Peyer's patch (tissue), 4 donors: ENCODE data around the gene SERTAD3. TPM values are rescaled to one million over a fixed set of nuclear protein-coding genes. Genes with fewer than 3 reads are reported as not detected.
A peak's percentile ranks its signal among the peaks of the same experiment; 100 is the strongest.

Source experiments
- DNase-seq, 3 donors: peaks; one replicate each; pipeline ENCODE4 v3.0.0-alpha.2; 2017 to 2019
- H3K27ac ChIP-seq, 4 donors: fragments of 200-600 bp; sonication (generic); one replicate each; pipeline ENCODE4 v1.5.1; 2016 to 2019
- H3K27me3 ChIP-seq, 2 donors: fragments of 200-600 bp; sonication (generic); one replicate each; pipeline ENCODE4 v1.5.1; 2019
- H3K36me3 ChIP-seq, 3 donors: fragments of 200-600 bp; sonication (generic); one replicate each; pipeline ENCODE4 v1.5.1; 2016 to 2019
- H3K4me1 ChIP-seq, 4 donors: fragments of 200-600 bp; sonication (generic); one replicate each; pipeline ENCODE4 v1.5.1; 2016 to 2019
- H3K4me3 ChIP-seq, 4 donors: fragments of 200-600 bp; sonication (generic); 1 replicate in 3 of 4; 2 replicates in 1 of 4; pipeline ENCODE4 v1.5.1; 2016 to 2019; ENCODE audit warnings: mild to moderate bottlenecking in 1 of 4
- H3K9me3 ChIP-seq, 4 donors: fragments of 200-600 bp; sonication (generic); one replicate each; pipeline ENCODE4 v1.5.1; 2016 to 2019; ENCODE audit warnings: mild to moderate bottlenecking in 1 of 4
- POLR2A ChIP-seq, 2 donors: fragments of 450-650 bp; IDR thresholded peaks; one replicate each; pipeline ENCODE4 v1.5.1; 2017; ENCODE audit warnings: antibody characterized with exemption in 2 of 2, mild to moderate bottlenecking in 2 of 2, moderate library complexity in 2 of 2
- total RNA-seq, 4 donors: library from RNA; depleted of rRNA; stranded (reverse); fragments of >200 nt; gene quantifications; one replicate each; pipeline ENCODE4 v1.1.0, GENCODE V29; 2016
- TF ChIP-seq, protein P1 (sequence below), 6 experiments: fragments of 450-650 bp in 4 of 6; fragments of 200-600 bp in 2 of 6; sonication (generic) in 1 of 6; IDR thresholded peaks; one replicate each; pipeline ENCODE4 v1.5.1; 2017 to 2019; ENCODE audit warnings: antibody characterized with exemption in 6 of 6, mild to moderate bottlenecking in 3 of 6, moderate library complexity in 1 of 6

The SERTAD3 gene
- total RNA-seq, 4 donors from 2014 or later, result 9.1 to 22.4 (median 15.2) TPM

DNA sequence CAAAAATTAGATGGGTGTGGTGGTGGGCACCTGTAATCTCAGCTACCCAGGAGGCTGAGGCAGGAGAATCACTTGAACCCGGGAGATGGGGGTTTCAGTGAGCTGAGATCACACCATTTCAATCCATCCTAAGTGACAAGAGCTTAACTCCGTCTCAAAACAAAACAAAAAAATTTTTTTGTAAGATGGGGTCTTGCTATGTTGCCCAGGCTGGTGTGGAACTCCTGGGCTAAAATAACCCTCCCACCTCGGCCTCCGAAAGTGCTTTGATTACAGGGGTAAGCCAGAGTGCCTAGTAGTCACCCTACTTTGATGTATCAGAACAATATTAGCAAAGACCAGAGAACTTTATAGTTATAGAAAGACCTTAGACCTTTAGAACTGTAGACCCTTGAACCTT is 30.6 kb upstream of the SERTAD3 start:
- Histone ChIP-seq H3K36me3 (no peaks in the 10 kb centered on the region), H3K4me1 (no peaks in the 10 kb centered on the region), H3K4me3 (no peak overlapping the region), H3K27ac (no peak overlapping the region), H3K9me3 (no peaks in the 10 kb centered on the region), H3K27me3 (no peaks in the 10 kb centered on the region)
- no peak for TF ChIP-seq POLR2A (IDR thresholded peaks at IDR 0.05)
- TF ChIP-seq, protein P1, sequence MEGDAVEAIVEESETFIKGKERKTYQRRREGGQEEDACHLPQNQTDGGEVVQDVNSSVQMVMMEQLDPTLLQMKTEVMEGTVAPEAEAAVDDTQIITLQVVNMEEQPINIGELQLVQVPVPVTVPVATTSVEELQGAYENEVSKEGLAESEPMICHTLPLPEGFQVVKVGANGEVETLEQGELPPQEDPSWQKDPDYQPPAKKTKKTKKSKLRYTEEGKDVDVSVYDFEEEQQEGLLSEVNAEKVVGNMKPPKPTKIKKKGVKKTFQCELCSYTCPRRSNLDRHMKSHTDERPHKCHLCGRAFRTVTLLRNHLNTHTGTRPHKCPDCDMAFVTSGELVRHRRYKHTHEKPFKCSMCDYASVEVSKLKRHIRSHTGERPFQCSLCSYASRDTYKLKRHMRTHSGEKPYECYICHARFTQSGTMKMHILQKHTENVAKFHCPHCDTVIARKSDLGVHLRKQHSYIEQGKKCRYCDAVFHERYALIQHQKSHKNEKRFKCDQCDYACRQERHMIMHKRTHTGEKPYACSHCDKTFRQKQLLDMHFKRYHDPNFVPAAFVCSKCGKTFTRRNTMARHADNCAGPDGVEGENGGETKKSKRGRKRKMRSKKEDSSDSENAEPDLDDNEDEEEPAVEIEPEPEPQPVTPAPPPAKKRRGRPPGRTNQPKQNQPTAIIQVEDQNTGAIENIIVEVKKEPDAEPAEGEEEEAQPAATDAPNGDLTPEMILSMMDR (IDR thresholded peaks at IDR 0.05), result no peak
- no peak for DNase-seq

DNA sequence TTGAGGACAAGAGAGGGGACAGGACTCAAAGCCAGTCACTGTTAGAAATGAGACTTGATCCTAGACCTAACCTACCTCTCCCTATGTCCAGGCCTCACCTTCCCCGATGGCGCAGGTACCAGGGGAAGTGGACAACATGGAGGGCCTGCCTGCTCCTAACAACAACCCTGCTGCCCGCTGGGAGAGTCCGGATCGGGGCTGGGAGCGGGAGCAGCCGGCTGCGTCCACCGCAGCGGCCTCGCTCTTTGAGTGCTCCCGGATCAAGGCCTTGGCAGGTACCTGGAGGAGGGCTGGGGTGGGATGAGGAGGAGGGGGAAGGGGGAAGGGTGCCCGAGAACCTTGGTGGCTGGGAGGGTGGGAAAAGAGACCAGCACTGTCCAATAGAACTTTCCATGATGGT is 28.4 kb upstream of the SERTAD3 start:
- TF ChIP-seq POLR2A (IDR thresholded peaks at IDR 0.05), result no peak
- TF ChIP-seq, protein P1 (IDR thresholded peaks at IDR 0.05), result no peak
- no peaks in the 10 kb centered on the region for H3K9me3 ChIP-seq
- no peak overlapping the region for H3K4me3 ChIP-seq
- peaks cover 0 to 2% (median under 1%) of the 10 kb centered on the region in 4 donors for H3K4me1 ChIP-seq
- no peak overlapping the region for H3K27ac ChIP-seq
- no peak for DNase-seq
- no peaks in the 10 kb centered on the region for H3K36me3 ChIP-seq
- H3K27me3 ChIP-seq, result no peaks in the 10 kb centered on the region

DNA sequence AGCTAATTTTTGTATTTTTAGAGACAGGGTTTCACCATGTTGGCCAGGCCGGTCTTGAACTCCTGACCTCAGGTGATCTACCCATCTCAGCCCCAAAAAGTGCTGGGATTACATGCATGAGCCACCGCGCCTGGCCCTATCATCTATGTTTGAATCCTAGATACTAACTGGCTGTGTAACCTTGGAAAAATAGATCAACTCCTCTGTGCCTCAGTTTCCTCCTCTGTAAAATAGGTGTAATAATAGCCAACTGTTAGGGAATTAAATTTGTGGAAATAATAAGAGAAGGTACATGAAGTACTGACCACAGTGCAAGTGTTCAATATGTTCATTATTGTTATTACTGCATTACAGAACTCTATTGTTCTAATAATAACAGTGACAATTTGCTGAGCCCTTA is 27.0 kb upstream of the SERTAD3 start:
- no peak for TF ChIP-seq POLR2A (IDR thresholded peaks at IDR 0.05)
- TF ChIP-seq, protein P1 (IDR thresholded peaks at IDR 0.05), result no peak
- Histone ChIP-seq H3K4me3 (no peak overlapping the region), H3K9me3 (no peaks in the 10 kb centered on the region), H3K4me1 (peaks cover 4 to 14% (median 9%) of the 10 kb centered on the region in 4 donors), H3K27ac (no peak overlapping the region), H3K27me3 (no peaks in the 10 kb centered on the region), H3K36me3 (no peaks in the 10 kb centered on the region)
- DNase-seq, result no peak

DNA sequence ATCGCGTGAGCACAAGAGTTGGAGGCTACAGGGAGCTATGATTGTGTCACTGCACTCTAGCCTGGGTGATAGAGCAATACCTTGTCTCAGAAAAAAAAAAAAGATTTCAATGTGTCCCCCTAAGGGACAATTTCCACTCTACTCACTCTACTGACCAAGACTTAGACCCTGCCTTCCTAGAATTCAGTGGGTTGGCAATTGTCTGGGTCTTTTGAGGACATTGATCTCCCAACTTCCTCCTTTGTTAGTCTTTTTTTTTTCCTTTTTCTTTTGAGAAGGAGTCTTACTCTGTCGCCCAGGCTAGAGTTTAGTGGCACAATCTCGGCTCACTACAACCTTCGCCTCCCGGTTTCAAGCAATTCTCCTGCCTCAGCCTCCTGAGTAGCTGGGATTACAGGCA is 24.9 kb upstream of the SERTAD3 start:
- Histone ChIP-seq H3K27ac (no peak overlapping the region), H3K27me3 (no peaks in the 10 kb centered on the region), H3K9me3 (no peaks in the 10 kb centered on the region), H3K4me1 (peaks cover 4 to 27% (median 14%) of the 10 kb centered on the region in 4 donors), H3K4me3 (no peak overlapping the region), H3K36me3 (no peaks in the 10 kb centered on the region)
- no peak for TF ChIP-seq POLR2A (IDR thresholded peaks at IDR 0.05)
- TF ChIP-seq, protein P1 (IDR thresholded peaks at IDR 0.05), result no peak
- no peak for DNase-seq

DNA sequence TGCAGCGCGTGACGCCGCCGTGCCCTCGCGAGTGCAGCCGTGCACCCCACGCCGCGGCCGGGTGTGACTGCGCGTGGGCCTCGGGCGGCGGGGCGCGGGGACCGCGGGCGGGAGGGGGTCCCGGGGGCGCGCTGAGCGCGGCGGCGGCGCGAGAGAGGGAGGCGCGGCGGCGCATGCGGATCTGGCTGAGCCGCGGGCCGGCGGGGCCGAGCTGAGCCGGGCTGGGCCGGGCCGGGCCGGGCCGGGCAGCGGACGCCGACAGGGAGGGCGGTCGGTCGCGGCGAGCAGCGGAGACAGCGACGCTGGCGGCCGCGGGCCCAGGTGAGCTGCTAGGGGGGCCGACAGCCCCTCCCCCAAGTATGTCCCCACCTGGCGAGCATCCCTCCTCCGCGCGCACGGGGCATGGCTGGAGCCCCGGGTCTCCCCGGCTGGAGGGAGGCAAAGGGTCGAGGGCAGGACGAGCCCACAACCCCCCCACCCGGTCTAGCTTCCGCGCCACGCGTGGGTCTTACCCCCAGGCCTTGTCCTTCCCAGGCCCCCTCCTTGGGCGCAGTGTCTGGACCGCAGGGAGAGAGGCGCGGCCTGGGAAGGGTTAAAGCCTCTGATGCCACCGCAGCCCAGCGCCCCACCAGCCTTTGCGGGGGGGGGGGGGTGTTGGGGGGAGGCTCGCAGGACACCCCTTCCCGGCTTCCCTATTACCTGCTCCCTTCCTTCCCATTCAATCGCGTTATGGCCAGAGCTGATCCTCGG is 23.0 kb upstream of the SERTAD3 start, which contains the start of gene SPTBN4:
Gene SPTBN4, plus strand, starts transcription at position 17 of the 750 bp plus-strand sequence. CDS start 5,621 bp downstream, outside the sequence.
- TF ChIP-seq POLR2A (IDR thresholded peaks at IDR 0.05), result no peak
- TF ChIP-seq, protein P1 (IDR thresholded peaks at IDR 0.05), result no peak
- peak within 1 kb of the TSS; percentile 67 to 85 (median 74) for H3K4me3 ChIP-seq
- peaks cover 4 to 38% (median 14%) of the 10 kb centered on the region in 4 donors for H3K4me1 ChIP-seq
- DNase-seq, result no peak
- H3K27me3 ChIP-seq, result no peaks in the 10 kb centered on the region
- no peaks in the 10 kb centered on the region for H3K36me3 ChIP-seq
- no peaks in the 10 kb centered on the region for H3K9me3 ChIP-seq
- H3K27ac ChIP-seq, result peak within 1 kb of the TSS; percentile 25 to 96 (median 88)
